CD14-positive monocyte (primary cell): ENCODE data around the gene EEF1AKMT3. TPM values are rescaled to one million over a fixed set of nuclear protein-coding genes. Genes with fewer than 3 reads are reported as not detected.

Experiments
- DNase-seq, 3 donors: peaks; one replicate each; pipeline ENCODE4 v3.0.0-alpha.2; 2011 to 2022
- H2AFZ ChIP-seq: 2 replicates; pipeline ENCODE4 v1.6.0; 2012; ENCODE audit warnings: mild to moderate bottlenecking, low read depth, low read length, inconsistent platforms; ENCODE audit not compliant: insufficient read depth, poor library complexity, severe bottlenecking
- H3K27ac ChIP-seq, 2 donors: 1 replicate in 1 of 2; 2 replicates in 1 of 2; pipeline ENCODE4 v1.5.1; 2012 to 2013; ENCODE audit warnings: low read length in 2 of 2, control low read depth in 1 of 2, inconsistent platforms in 1 of 2, low read depth in 1 of 2, mild to moderate bottlenecking in 1 of 2
- H3K27me3 ChIP-seq, 2 donors: one replicate each; pipeline versions ENCODE4 v1.6.0 to v1.6.1; 2011 to 2013; ENCODE audit warnings: low read length in 2 of 2; ENCODE audit not compliant: control insufficient read depth in 2 of 2, insufficient read depth in 2 of 2
- H3K36me3 ChIP-seq, 2 donors: replicated peaks in 1 of 2; 1 replicate in 1 of 2; 2 replicates in 1 of 2; pipeline versions ENCODE4 v1.5.1 to v1.6.1; 2012 to 2013; ENCODE audit warnings: low read length in 2 of 2, control low read depth in 1 of 2, inconsistent platforms in 1 of 2, mild to moderate bottlenecking in 1 of 2; ENCODE audit not compliant: insufficient read depth in 2 of 2, control insufficient read depth in 1 of 2
- H3K4me1 ChIP-seq, 2 donors: 1 replicate in 1 of 2; 2 replicates in 1 of 2; pipeline versions ENCODE4 v1.5.1 to v1.6.1; 2012 to 2013; ENCODE audit warnings: low read length in 2 of 2, control low read depth in 1 of 2, inconsistent platforms in 1 of 2, mild to moderate bottlenecking in 1 of 2, moderate library complexity in 1 of 2; ENCODE audit not compliant: insufficient read depth in 2 of 2, control insufficient read depth in 1 of 2
- H3K4me2 ChIP-seq: replicated peaks from 2 replicates; pipeline ENCODE3; 2012; ENCODE audit warnings: low read length, moderate library complexity, mild to moderate bottlenecking; ENCODE audit not compliant: poor library complexity, severe bottlenecking; ENCODE audit errors: extremely low read depth
- H3K4me3 ChIP-seq, 3 experiments: fragments of 200-600 bp in 1 of 3; sonication (generic) in 1 of 3; replicated peaks in 1 of 3; 1 replicate in 2 of 3; 2 replicates in 1 of 3; pipeline ENCODE4 v1.5.1; 2011 to 2013; ENCODE audit warnings: low read length in 3 of 3, mild to moderate bottlenecking in 3 of 3, control low read depth in 2 of 3, low read depth in 2 of 3, inconsistent platforms in 1 of 3, moderate library complexity in 1 of 3
- H3K79me2 ChIP-seq: 2 replicates; pipeline ENCODE4 v1.6.0; 2012; ENCODE audit warnings: mild to moderate bottlenecking, control low read depth, inconsistent platforms, low read length, moderate library complexity; ENCODE audit not compliant: insufficient read depth
- H3K9ac ChIP-seq: 2 replicates; pipeline ENCODE4 v1.6.0; 2017; ENCODE audit warnings: low read length, mild to moderate bottlenecking; ENCODE audit not compliant: insufficient read depth, poor library complexity, severe bottlenecking
- H3K9me3 ChIP-seq, 2 donors: replicated peaks in 1 of 2; 1 replicate in 1 of 2; 2 replicates in 1 of 2; pipeline versions ENCODE4 v1.5.1 to v1.6.1; 2012 to 2013; ENCODE audit warnings: low read length in 2 of 2, control low read depth in 1 of 2; ENCODE audit not compliant: control insufficient read depth in 1 of 2, insufficient read depth in 1 of 2
- H4K20me1 ChIP-seq: 2 replicates; pipeline ENCODE4 v1.6.0; 2012; ENCODE audit warnings: mild to moderate bottlenecking, low read length, control low read depth, moderate library complexity; ENCODE audit not compliant: insufficient read depth
- H3K27ac Mint-ChIP-seq, 7 donors: one replicate each; pipeline ENCODE4 v1.8.0; 2020; ENCODE audit warnings: mild to moderate bottlenecking in 7 of 7, mixed read lengths in 7 of 7, moderate library complexity in 6 of 7, inconsistent platforms in 2 of 7
- H3K27me3 Mint-ChIP-seq, 3 donors: one replicate each; pipeline ENCODE4 v1.8.0; 2021 to 2022; ENCODE audit warnings: low read depth in 3 of 3, mild to moderate bottlenecking in 3 of 3, mixed read lengths in 3 of 3, moderate library complexity in 3 of 3, inconsistent platforms in 1 of 3
- H3K36me3 Mint-ChIP-seq, 2 donors: one replicate each; pipeline ENCODE4 v1.8.0; 2020; ENCODE audit warnings: mixed read lengths in 2 of 2, inconsistent platforms in 1 of 2, mild to moderate bottlenecking in 1 of 2
- H3K4me1 Mint-ChIP-seq: one replicate; pipeline ENCODE4 v1.8.0; 2020; ENCODE audit warnings: mild to moderate bottlenecking, mixed read lengths
- H3K4me3 Mint-ChIP-seq, 2 donors: one replicate each; pipeline ENCODE4 v1.8.0; 2020; ENCODE audit warnings: mild to moderate bottlenecking in 2 of 2, mixed read lengths in 2 of 2, moderate library complexity in 1 of 2
- H3K9me3 Mint-ChIP-seq, 7 donors: one replicate each; pipeline ENCODE4 v1.8.0; 2020 to 2022; ENCODE audit warnings: mixed read lengths in 7 of 7, mild to moderate bottlenecking in 6 of 7, moderate library complexity in 6 of 7, inconsistent platforms in 2 of 7
- CTCF ChIP-seq: fragments of 200-600 bp; IDR thresholded peaks from one replicate; pipeline ENCODE4 v1.8.0; 2022; ENCODE audit warnings: antibody characterized with exemption, mild to moderate bottlenecking
- WGBS: methylation state at CpG from one replicate; pipeline ENCODE4 v1.1.5; 2013; ENCODE audit warnings: missing lambda C conversion rate; ENCODE audit not compliant: insufficient coverage; 5-methylcytosine and 5-hydroxymethylcytosine counted together
- intact Hi-C, 2 donors: fragments of 100-400 bp; cut with micrococcal nuclease; formaldehyde crosslinking; loops; one replicate each; pipeline versions ENCODE4 v1.15.0 to v1.15.1; 2023
- polyA plus RNA-seq, 3 donors: library from polyadenylated mRNA; depleted of rRNA in 1 of 3; unstranded in 2 of 3; stranded (reverse) in 1 of 3; fragments of 300-500 nt in 2 of 3; fragments of >200 nt in 1 of 3; fragmentation: Illumina TruSeq in 2 of 3; gene quantifications; 1 replicate in 2 of 3; 2 replicates in 1 of 3; pipeline ENCODE4 v1.2.3, GENCODE V29; 2012 to 2021

EEF1AKMT3 gene
- polyA plus RNA-seq, 3 donors, result 3.4 to 4.2 (median 3.4) TPM

GRCh38 chr12:57736741-57737466, 35.5 kb upstream of the EEF1AKMT3 start:
- intact Hi-C loops, result no loop called here
- Histone ChIP-seq H3K4me1 (peaks cover 18 to 22% of the 10 kb centered on the region in 2 donors), H3K79me2 (peaks cover 26% of the 10 kb centered on the region), H3K27ac (no peak overlapping the region), H3K4me3 (no peak overlapping the region), H3K9ac (no peak overlapping the region), H4K20me1 (no peaks in the 10 kb centered on the region), H3K36me3 (peaks cover 31 to 42% of the 10 kb centered on the region in 2 donors), H3K27me3 (no peaks in the 10 kb centered on the region), H3K4me2 (no peak overlapping the region), H3K9me3 (no peaks in the 10 kb centered on the region), H2AFZ (no peak overlapping the region)
- Mint-ChIP-seq H3K9me3 (no peaks in the 10 kb centered on the region), H3K4me1 (peaks cover 27% of the 10 kb centered on the region), H3K36me3 (peaks cover 38 to 43% of the 10 kb centered on the region in 2 donors), H3K27me3 (no peaks in the 10 kb centered on the region), H3K4me3 (no peak overlapping the region), H3K27ac (peak overlapping the region in 2 of 7 donors; percentile 19 to 25)
- TF ChIP-seq CTCF, result no peak
- DNase-seq, result no peak
- 96% methylated on average over 29 of the region's 31 CpGs for WGBS

- no peak for DNase-seq
- Mint-ChIP-seq H3K27me3 (no peaks in the 10 kb centered on the region), H3K36me3 (peaks cover 29 to 35% of the 10 kb centered on the region in 2 donors), H3K27ac (no peak overlapping the region), H3K9me3 (no peaks in the 10 kb centered on the region), H3K4me1 (peaks cover 34% of the 10 kb centered on the region), H3K4me3 (no peak overlapping the region)
- Histone ChIP-seq H3K79me2 (peaks cover 26% of the 10 kb centered on the region), H3K4me2 (no peak overlapping the region), H4K20me1 (no peaks in the 10 kb centered on the region), H3K27me3 (no peaks in the 10 kb centered on the region), H3K27ac (no peak overlapping the region), H3K36me3 (peaks cover 23 to 33% of the 10 kb centered on the region in 2 donors), H3K4me3 (no peak overlapping the region), H3K9me3 (no peaks in the 10 kb centered on the region), H2AFZ (no peak overlapping the region), H3K9ac (no peak overlapping the region), H3K4me1 (peaks cover 25 to 29% of the 10 kb centered on the region in 2 donors)
- intact Hi-C loops, result no loop called here
- TF ChIP-seq CTCF, result no peak
- WGBS, result 94% methylated on average over 62 of the region's 110 CpGs
These were observed 34.6 kb upstream of the EEF1AKMT3 start for GRCh38 chr12:57737467-57738460.
